ENCODE data around the gene TMEM37. TPM values are rescaled to one million over a fixed set of nuclear protein-coding genes. Genes with fewer than 3 reads are reported as not detected.
A peak's percentile ranks its signal among the peaks of the same experiment; 100 is the strongest.

Gene TMEM37
- total RNA-seq, 2 donors from 2014 or later, result 24.3 to 52.1 TPM

DNA sequence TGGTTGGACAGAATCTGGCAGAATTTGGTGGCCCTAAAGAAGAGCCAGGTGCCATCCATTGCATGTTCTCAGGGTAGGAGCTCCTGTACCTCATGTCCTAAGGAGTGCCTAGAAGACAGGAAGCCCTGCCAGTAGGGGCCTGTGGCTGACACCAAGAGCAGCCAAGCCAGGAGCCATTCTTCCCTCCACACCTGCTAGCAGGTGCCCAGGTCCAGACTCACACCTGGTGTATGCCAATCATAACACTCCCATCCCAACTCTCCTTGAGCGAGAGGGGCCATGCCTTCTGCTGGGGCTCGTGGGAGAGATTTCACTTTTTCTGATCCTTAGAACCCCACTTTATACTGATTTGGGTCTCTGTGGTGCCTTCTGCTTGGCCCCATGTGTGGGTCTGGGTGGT lies 26.5 kb upstream of the TMEM37 start:
- TF ChIP-seq, protein P1, sequence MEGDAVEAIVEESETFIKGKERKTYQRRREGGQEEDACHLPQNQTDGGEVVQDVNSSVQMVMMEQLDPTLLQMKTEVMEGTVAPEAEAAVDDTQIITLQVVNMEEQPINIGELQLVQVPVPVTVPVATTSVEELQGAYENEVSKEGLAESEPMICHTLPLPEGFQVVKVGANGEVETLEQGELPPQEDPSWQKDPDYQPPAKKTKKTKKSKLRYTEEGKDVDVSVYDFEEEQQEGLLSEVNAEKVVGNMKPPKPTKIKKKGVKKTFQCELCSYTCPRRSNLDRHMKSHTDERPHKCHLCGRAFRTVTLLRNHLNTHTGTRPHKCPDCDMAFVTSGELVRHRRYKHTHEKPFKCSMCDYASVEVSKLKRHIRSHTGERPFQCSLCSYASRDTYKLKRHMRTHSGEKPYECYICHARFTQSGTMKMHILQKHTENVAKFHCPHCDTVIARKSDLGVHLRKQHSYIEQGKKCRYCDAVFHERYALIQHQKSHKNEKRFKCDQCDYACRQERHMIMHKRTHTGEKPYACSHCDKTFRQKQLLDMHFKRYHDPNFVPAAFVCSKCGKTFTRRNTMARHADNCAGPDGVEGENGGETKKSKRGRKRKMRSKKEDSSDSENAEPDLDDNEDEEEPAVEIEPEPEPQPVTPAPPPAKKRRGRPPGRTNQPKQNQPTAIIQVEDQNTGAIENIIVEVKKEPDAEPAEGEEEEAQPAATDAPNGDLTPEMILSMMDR (IDR thresholded peaks at IDR 0.05), result no peak
- H3K4me3 ChIP-seq, result no peak overlapping the region
- H3K36me3 ChIP-seq, result no peaks in the 10 kb centered on the region
- peaks cover 9% of the 10 kb centered on the region for H3K4me1 ChIP-seq
- peak; percentile 14 for DNase-seq
- no peaks in the 10 kb centered on the region for H3K27me3 ChIP-seq
- H3K9me3 ChIP-seq, result no peaks in the 10 kb centered on the region
- intact Hi-C loops (cut with DNase I), result loop anchor here (5.0 kb wide), 1 partner anchor 252 kb away; no protein-coding TSS in a partner anchor
- no peak overlapping the region for H3K9ac ChIP-seq (ENCODE audit: low read depth in 2 of 2, low read length in 2 of 2)
- no peak overlapping the region for H3K27ac ChIP-seq

DNA sequence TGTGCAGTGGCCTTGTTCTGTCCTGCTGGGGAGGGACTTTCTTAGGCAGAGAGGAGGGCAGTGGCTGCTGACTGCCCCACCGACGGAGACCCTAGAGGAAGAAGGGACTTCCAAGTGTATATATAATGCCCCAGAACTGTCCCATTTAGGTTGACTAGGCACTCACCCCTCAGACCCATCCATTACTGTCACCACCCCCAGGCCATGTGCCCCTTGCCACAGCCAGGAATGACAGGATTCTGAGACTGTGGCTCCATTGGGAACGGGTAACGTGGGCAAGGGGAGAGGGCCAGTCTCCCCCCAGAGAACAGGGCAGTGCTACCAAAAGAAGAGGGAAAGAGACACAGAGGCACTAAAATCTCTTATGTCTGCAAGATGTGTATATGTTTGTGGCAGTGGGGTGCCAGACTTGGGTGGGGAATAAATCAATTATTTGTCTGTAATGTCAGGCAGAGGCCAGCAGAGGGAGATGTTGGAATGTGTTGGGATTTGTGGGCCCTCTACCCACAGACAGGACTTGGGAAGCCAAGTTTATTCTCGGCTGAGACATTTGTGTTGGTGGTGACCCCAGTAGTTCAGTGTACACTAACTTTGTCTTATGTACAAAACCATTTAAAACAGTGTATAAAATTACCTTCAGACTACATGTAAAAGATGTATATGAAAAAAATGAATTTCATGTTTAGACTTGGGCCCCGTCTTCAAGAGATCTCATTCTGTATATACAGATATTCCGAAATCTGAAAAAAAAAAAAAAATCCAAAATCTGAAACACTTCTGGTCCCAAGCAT lies 24.0 kb upstream of the TMEM37 start:
- no peaks in the 10 kb centered on the region for H3K27me3 ChIP-seq
- no peaks in the 10 kb centered on the region for H3K9me3 ChIP-seq
- peak; percentile 72 for DNase-seq
- peaks cover 9% of the 10 kb centered on the region for H3K4me1 ChIP-seq
- no peak overlapping the region for H3K4me3 ChIP-seq
- intact Hi-C loops (cut with DNase I), result loop anchor here (2.0 to 5.0 kb wide), 2 partner anchors 69 to 250 kb away; no protein-coding TSS in a partner anchor
- TF ChIP-seq, protein P1 (IDR thresholded peaks at IDR 0.05), result peak; percentile 71
- no peak overlapping the region for H3K27ac ChIP-seq
- H3K9ac ChIP-seq (ENCODE audit: low read depth in 2 of 2, low read length in 2 of 2), result no peak overlapping the region
- H3K36me3 ChIP-seq, result no peaks in the 10 kb centered on the region

DNA sequence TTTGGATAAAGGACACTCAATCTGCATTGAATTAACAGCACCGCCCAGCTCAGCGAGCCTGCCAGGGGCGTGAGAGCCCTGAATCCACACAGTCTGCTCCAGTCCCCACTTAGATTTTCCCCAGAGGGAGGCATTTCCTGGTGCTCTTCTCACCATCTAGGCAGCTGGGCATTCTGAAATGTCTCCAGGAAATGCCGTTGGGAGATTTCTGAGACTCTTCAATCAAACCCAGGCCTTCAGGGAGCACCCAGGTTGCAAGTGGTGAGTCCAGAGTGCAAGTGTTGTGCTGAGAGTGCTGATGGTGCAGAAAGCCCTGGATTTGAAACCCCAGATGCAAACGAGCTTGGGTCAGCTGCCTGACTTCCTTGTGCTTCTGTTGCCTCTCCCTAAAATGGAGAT lies 23.4 kb upstream of the TMEM37 start:
- Histone ChIP-seq H3K9ac (ENCODE audit: low read depth in 2 of 2, low read length in 2 of 2) (no peak overlapping the region), H3K4me1 (peaks cover 6% of the 10 kb centered on the region), H3K27ac (no peak overlapping the region), H3K9me3 (no peaks in the 10 kb centered on the region), H3K36me3 (no peaks in the 10 kb centered on the region), H3K4me3 (no peak overlapping the region), H3K27me3 (no peaks in the 10 kb centered on the region)
- intact Hi-C loops (cut with DNase I), result loop anchor here (5.0 kb wide), 1 partner anchor 249 kb away; no protein-coding TSS in a partner anchor
- DNase-seq, result no peak
- TF ChIP-seq, protein P1 (IDR thresholded peaks at IDR 0.05), result no peak

DNA sequence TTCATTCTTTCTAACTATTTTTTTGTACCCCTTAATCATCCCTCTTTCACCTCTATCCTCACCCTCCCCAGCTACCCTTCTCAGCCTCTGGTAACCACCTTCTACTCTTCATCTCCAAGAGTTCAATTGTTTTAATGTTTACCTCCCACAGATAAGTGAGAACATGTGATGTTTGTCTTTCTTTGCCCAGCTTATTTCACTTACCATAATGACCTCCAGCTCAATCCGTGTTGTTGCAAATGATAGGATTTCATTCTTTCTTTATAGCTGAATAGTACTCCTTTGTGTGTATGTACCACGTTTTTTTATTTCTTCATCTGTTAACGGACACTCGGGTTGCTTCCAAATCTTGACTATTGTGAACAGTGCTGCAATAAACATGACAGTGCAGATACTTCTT lies 22.1 kb upstream of the TMEM37 start:
- DNase-seq, result no peak
- no peak overlapping the region for H3K4me3 ChIP-seq
- no peaks in the 10 kb centered on the region for H3K27me3 ChIP-seq
- intact Hi-C loops (cut with DNase I), result loop anchor here (5.0 kb wide), 1 partner anchor 248 kb away; no protein-coding TSS in a partner anchor
- peaks cover 4% of the 10 kb centered on the region for H3K4me1 ChIP-seq
- no peaks in the 10 kb centered on the region for H3K9me3 ChIP-seq
- no peak overlapping the region for H3K9ac ChIP-seq (ENCODE audit: low read depth in 2 of 2, low read length in 2 of 2)
- TF ChIP-seq, protein P1 (IDR thresholded peaks at IDR 0.05), result no peak
- no peaks in the 10 kb centered on the region for H3K36me3 ChIP-seq
- no peak overlapping the region for H3K27ac ChIP-seq

DNA sequence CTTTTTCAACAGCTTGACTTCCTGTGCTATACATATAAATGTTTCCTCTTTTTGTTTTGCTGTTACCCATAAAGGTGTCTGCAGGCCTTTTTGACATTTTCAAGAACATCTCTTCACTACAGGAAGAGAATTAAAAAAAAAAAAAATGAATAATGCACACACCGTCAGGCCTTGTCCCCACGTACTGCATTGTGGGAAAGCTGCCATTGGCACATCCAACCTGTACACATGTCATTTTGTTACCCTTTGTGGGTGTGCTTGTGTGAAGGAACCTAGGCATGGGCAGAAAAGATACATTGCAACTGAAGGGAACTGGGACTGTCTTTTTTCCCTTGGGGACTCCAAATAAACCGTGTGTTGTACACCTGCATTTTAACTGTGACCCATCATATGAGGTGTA lies 16.8 kb upstream of the TMEM37 start:
- intact Hi-C loops (cut with DNase I), result no loop called here
- Histone ChIP-seq H3K9me3 (no peaks in the 10 kb centered on the region), H3K36me3 (no peaks in the 10 kb centered on the region), H3K9ac (ENCODE audit: low read depth in 2 of 2, low read length in 2 of 2) (no peak overlapping the region), H3K27me3 (no peaks in the 10 kb centered on the region), H3K4me3 (no peak overlapping the region), H3K4me1 (no peaks in the 10 kb centered on the region), H3K27ac (no peak overlapping the region)
- DNase-seq, result no peak
- TF ChIP-seq, protein P1 (IDR thresholded peaks at IDR 0.05), result no peak
